Adrenal gland (tissue), 5 donors: ENCODE data around the gene DZIP3.

Experiments
- CTCF ChIP-seq, 6 experiments: fragments of 450-650 bp in 4 of 6; fragments of 200-600 bp in 2 of 6; sonication (generic) in 1 of 6; IDR thresholded peaks; 1 replicate in 5 of 6; 2 replicates in 1 of 6; pipeline versions ENCODE4 v1.5.1 to v1.8.0; 2016 to 2021; ENCODE audit warnings: antibody characterized with exemption in 6 of 6, mild to moderate bottlenecking in 2 of 6, moderate library complexity in 1 of 6
- POLR2A ChIP-seq, 2 donors: fragments of 450-650 bp; IDR thresholded peaks; one replicate each; pipeline ENCODE4 v1.6.1; 2017; ENCODE audit warnings: antibody characterized with exemption in 2 of 2, mild to moderate bottlenecking in 2 of 2, moderate library complexity in 1 of 2
- donor health status: DM: no; HTN: no; CAD: no.

- TF ChIP-seq POLR2A (IDR thresholded peaks at IDR 0.05) (no peak), CTCF (IDR thresholded peaks at IDR 0.05) (no peak)
Observed at GRCh38 chr3:108565506-108565905, 24.0 kb upstream of the DZIP3 start.
